IMR-90 (cell line): ENCODE measurements around the gene ARHGEF2. TPM values are rescaled to one million over a fixed set of nuclear protein-coding genes. Genes with fewer than 3 reads are reported as not detected.

Experiments
- ATAC-seq: fragments of 200-7000 bp; cut with Tn5 transposase; 2 replicates; pipeline ENCODE4 v1.9.1; 2020; ENCODE audit warnings: low read depth, mild to moderate bottlenecking, moderate library complexity
- BruUV-seq: library from RNA; stranded (reverse); fragments of 400-500 nt; replicated peaks from 2 replicates; lab custom pipeline; 2021; lab: Mats Ljungman, UMichigan
- CTCF ChIA-PET: fragments of 300-600 bp; formaldehyde crosslinking; extraction: SDS; loops from one replicate; lab custom pipeline; 2021; ENCODE audit warnings: antibody characterized with exemption; lab: Yijun Ruan, JAX
- POLR2A ChIA-PET: fragments of 300-600 bp; sonication (Branson Sonifier 250); formaldehyde crosslinking; loops from one replicate; lab custom pipeline; 2022; ENCODE audit warnings: antibody characterized with exemption; ENCODE audit not compliant: unreplicated experiment; lab: Charles Lee
- DNase-seq: peaks from one replicate; pipeline ENCODE4 v3.0.0; 2013
- H2AFZ ChIP-seq: replicated peaks from 2 replicates; pipeline ENCODE3; 2013; ENCODE audit warnings: low read length, mild to moderate bottlenecking; ENCODE audit not compliant: poor library complexity
- H2AK5ac ChIP-seq: 2 replicates; pipeline ENCODE4 v1.6.1; 2013; ENCODE audit warnings: low read depth, low read length, inconsistent platforms
- H2AK9ac ChIP-seq: replicated peaks from 2 replicates; pipeline ENCODE3; 2013; ENCODE audit warnings: mild to moderate bottlenecking, low read depth, low read length, moderate library complexity; ENCODE audit not compliant: poor library complexity
- H2BK120ac ChIP-seq: 2 replicates; pipeline ENCODE4 v1.6.1; 2013; ENCODE audit warnings: low read depth, low read length, inconsistent platforms
- H2BK15ac ChIP-seq: 3 replicates; pipeline ENCODE4 v1.6.1; 2013; ENCODE audit warnings: low read depth, low read length, inconsistent platforms
- H2BK20ac ChIP-seq: 2 replicates; pipeline ENCODE4 v1.6.1; 2013; ENCODE audit warnings: low read depth, mild to moderate bottlenecking, inconsistent platforms, low read length, moderate library complexity
- H2BK5ac ChIP-seq: 2 replicates; pipeline ENCODE4 v1.6.1; 2013; ENCODE audit warnings: mild to moderate bottlenecking, low read depth, low read length, inconsistent platforms; ENCODE audit not compliant: poor library complexity, severe bottlenecking
- H3K14ac ChIP-seq: replicated peaks from 2 replicates; pipeline ENCODE4 v1.6.1; 2013; ENCODE audit warnings: low read depth, low read length, inconsistent platforms
- H3K18ac ChIP-seq: 2 replicates; pipeline ENCODE4 v1.6.1; 2013; ENCODE audit warnings: low read depth, low read length, control low read depth
- H3K23ac ChIP-seq: 2 replicates; pipeline ENCODE4 v1.6.1; 2013; ENCODE audit warnings: low read depth, low read length, inconsistent platforms
- H3K27ac ChIP-seq: 2 replicates; pipeline ENCODE4 v1.5.1; 2013; ENCODE audit warnings: mild to moderate bottlenecking, control low read depth, low read length; ENCODE audit not compliant: insufficient read depth
- H3K27me3 ChIP-seq: 2 replicates; pipeline ENCODE4 v1.6.1; 2013; ENCODE audit warnings: low read length; ENCODE audit not compliant: control insufficient read depth, insufficient read depth
- H3K36me3 ChIP-seq: 2 replicates; pipeline ENCODE4 v1.6.1; 2013; ENCODE audit warnings: low read length, mixed read lengths; ENCODE audit not compliant: control insufficient read depth, insufficient read depth
- H3K4ac ChIP-seq: 2 replicates; pipeline ENCODE4 v1.6.1; 2013; ENCODE audit warnings: low read depth, low read length, inconsistent platforms
- H3K4me1 ChIP-seq: 2 replicates; pipeline ENCODE4 v1.6.1; 2013; ENCODE audit warnings: low read length, mixed read lengths; ENCODE audit not compliant: control insufficient read depth, insufficient read depth
- H3K4me2 ChIP-seq: 2 replicates; pipeline ENCODE4 v1.6.1; 2013; ENCODE audit warnings: low read depth, mild to moderate bottlenecking, control low read depth, low read length, moderate library complexity
- H3K4me3 ChIP-seq: 2 replicates; pipeline ENCODE4 v1.5.1; 2013; ENCODE audit warnings: low read depth, mild to moderate bottlenecking, control low read depth, low read length, moderate library complexity; ENCODE audit not compliant: insufficient read depth
- H3K56ac ChIP-seq: 2 replicates; pipeline ENCODE4 v1.6.1; 2013; ENCODE audit warnings: low read length, inconsistent platforms; ENCODE audit not compliant: insufficient read depth; ENCODE audit errors: extremely low read depth
- H3K79me1 ChIP-seq, 2 experiments: 2 replicates each; pipeline ENCODE4 v1.6.1; 2013; ENCODE audit warnings: low read length in 2 of 2, inconsistent platforms in 1 of 2, low read depth in 1 of 2
- H3K9ac ChIP-seq: 2 replicates; pipeline ENCODE4 v1.6.1; 2013; ENCODE audit warnings: low read depth, low read length, control low read depth
- H3K9me1 ChIP-seq: 2 replicates; pipeline ENCODE4 v1.6.1; 2013; ENCODE audit warnings: low read length, inconsistent platforms; ENCODE audit not compliant: insufficient read depth
- H3K9me3 ChIP-seq: 2 replicates; pipeline ENCODE4 v1.6.1; 2013; ENCODE audit warnings: low read length; ENCODE audit not compliant: control insufficient read depth, insufficient read depth
- H4K20me1 ChIP-seq: 2 replicates; pipeline ENCODE4 v1.6.1; 2013; ENCODE audit warnings: low read length, inconsistent platforms; ENCODE audit not compliant: insufficient read depth
- H4K5ac ChIP-seq: 2 replicates; pipeline ENCODE4 v1.6.1; 2013; ENCODE audit warnings: mild to moderate bottlenecking, low read depth, low read length, control low read depth
- H4K8ac ChIP-seq, 2 experiments: 2 replicates each; pipeline ENCODE4 v1.6.1; 2013; ENCODE audit warnings: low read depth in 2 of 2, low read length in 2 of 2, control low read depth in 1 of 2, inconsistent platforms in 1 of 2
- H4K91ac ChIP-seq: 2 replicates; pipeline ENCODE4 v1.6.1; 2013; ENCODE audit warnings: low read depth, low read length, inconsistent platforms; ENCODE audit not compliant: insufficient read depth
- BHLHE40 ChIP-seq: fragments of 150-350 bp; IDR thresholded peaks from 2 replicates; pipeline ENCODE4 v1.6.1; 2016; ENCODE audit warnings: mild to moderate bottlenecking, low read depth, low read length
- CHD1 ChIP-seq: IDR thresholded peaks from 2 replicates; pipeline ENCODE4 v1.6.1; 2012; ENCODE audit warnings: low read depth, low read length, improper control_type of control experiment
- CTCF ChIP-seq: conservative IDR thresholded peaks from 2 replicates; pipeline ENCODE4 v1.5.1; 2012; ENCODE audit warnings: mild to moderate bottlenecking, low read depth, low read length, improper control_type of control experiment
- ELK1 ChIP-seq: fragments of 150-350 bp; IDR thresholded peaks from 2 replicates; pipeline ENCODE4 v1.6.1; 2016; ENCODE audit warnings: low read depth, mild to moderate bottlenecking, low read length, moderate library complexity, borderline replicate concordance
- FOS ChIP-seq: fragments of 150-350 bp; IDR thresholded peaks from 2 replicates; pipeline ENCODE4 v1.6.1; 2016; ENCODE audit warnings: low read depth, low read length
- MXI1 ChIP-seq: IDR thresholded peaks from 2 replicates; pipeline ENCODE4 v1.6.1; 2012; ENCODE audit warnings: low read depth, mild to moderate bottlenecking, low read length, moderate library complexity, borderline replicate concordance
- NFE2L2 ChIP-seq: fragments of 150-350 bp; IDR thresholded peaks from 2 replicates; pipeline ENCODE4 v1.6.1; 2016; ENCODE audit warnings: low read depth, mild to moderate bottlenecking, low read length
- POLR2A ChIP-seq: IDR thresholded peaks from 2 replicates; pipeline ENCODE4 v1.6.1; 2012; ENCODE audit warnings: mild to moderate bottlenecking, low read depth, low read length
- RFX5 ChIP-seq: IDR thresholded peaks from 2 replicates; pipeline ENCODE4 v1.8.0; 2012; ENCODE audit warnings: low read depth, mild to moderate bottlenecking, low read length, moderate library complexity
- SMC3 ChIP-seq: fragments of 150-350 bp; IDR thresholded peaks from 2 replicates; pipeline ENCODE4 v1.6.1; 2016; ENCODE audit warnings: low read depth, mild to moderate bottlenecking, antibody characterized with exemption, low read length, moderate library complexity
- WGBS, 2 experiments: methylation state at CpG; one replicate each; pipeline versions ENCODE4 v1.1.5 to v1.1.7; 2013; ENCODE audit warnings: missing lambda C conversion rate in 2 of 2; ENCODE audit not compliant: insufficient read length in 1 of 2; ENCODE audit errors: extremely low coverage in 2 of 2; 5-methylcytosine and 5-hydroxymethylcytosine counted together
- dilution Hi-C: fragments of 300-500 bp; cut with HindIII; formaldehyde crosslinking; loops from one replicate; pipeline ENCODE4 v1.14.3; 2018; ENCODE audit warnings: low sequenced_read_pairs; ENCODE audit not compliant: unreplicated experiment
- in situ Hi-C: fragments of 300-500 bp; cut with MboI; formaldehyde crosslinking; loops from 3 replicates; pipeline ENCODE4 v1.14.3; 2019; ENCODE audit warnings: low sequenced_read_pairs, inconsistent platforms, mixed read lengths
- intact Hi-C: fragments of 100-400 bp; cut with micrococcal nuclease; formaldehyde crosslinking; loops from 2 replicates; pipeline ENCODE4 v1.10.0; 2022
- polyA plus RNA-seq, 3 experiments: library from polyadenylated mRNA; depleted of rRNA; stranded (reverse); fragments of >200 nt; gene quantifications; 2 replicates each; pipeline ENCODE4 v1.2.3, GENCODE V29; 2012; ENCODE audit warnings: low replicate concordance in 1 of 3
- total RNA-seq: library from RNA; depleted of rRNA; stranded (reverse); fragments of >200 nt; gene quantifications from 2 replicates; pipeline ENCODE4 v1.2.3, GENCODE V29; 2012

Gene ARHGEF2
- total and polyA plus RNA-seq, 2 of the 4 experiments (the other 2 are of a cell fraction): 91.8 to 117 TPM

GRCh38 chr1:155931332-155932038, 46.9 kb downstream of the ARHGEF2 start:
- Histone ChIP-seq H3K4me3 (no peak overlapping the region), H3K27ac (no peak overlapping the region), H2AK9ac (no peak overlapping the region), H3K27me3 (no peaks in the 10 kb centered on the region), H2BK15ac (no peak overlapping the region), H2BK5ac (no peak overlapping the region), H4K5ac (no peak overlapping the region), H2BK120ac (no peak overlapping the region), H3K79me1 (peaks cover 11 to 54% of the 10 kb centered on the region in 2 experiments; a peak in 3 of 4 replicates), H3K36me3 (peaks cover 49% of the 10 kb centered on the region), H3K23ac (no peak overlapping the region), H4K20me1 (peaks cover 47% of the 10 kb centered on the region), H4K8ac (no peak overlapping the region), H4K91ac (no peak overlapping the region), H3K18ac (no peak overlapping the region), H3K4ac (no peak overlapping the region), H3K56ac (no peak overlapping the region), H3K9me1 (0 out of 2 replicates have a peak, but pooled peaks cover 2% of the 10 kb centered on the region), H2BK20ac (no peak overlapping the region), H3K4me1 (peaks cover 7% of the 10 kb centered on the region; the same call in 1 of the 2 replicates), H3K14ac (no peak overlapping the region), H3K9ac (0 out of 2 replicates have a peak overlapping the region, but pooled peaks have one; percentile 6), H2AFZ (no peak overlapping the region), H3K9me3 (no peaks in the 10 kb centered on the region), H3K4me2 (peak overlapping the region; percentile 23; the same call in 1 of the 2 replicates), H2AK5ac (no peak overlapping the region)
- ChIA-PET CTCF (no interaction called here), POLR2A (no interaction called here)
- intact Hi-C loops (no loop called here), dilution Hi-C loops (no loop called here), in situ Hi-C loops (no loop called here)
- TF ChIP-seq CHD1: no peak
- TF ChIP-seq RFX5: no peak
- TF ChIP-seq MXI1: no peak
- no peak for TF ChIP-seq BHLHE40
- no peak for TF ChIP-seq SMC3
- TF ChIP-seq NFE2L2: no peak
- TF ChIP-seq ELK1: no peak
- TF ChIP-seq FOS: no peak
- TF ChIP-seq CTCF: no peak
- no peak for TF ChIP-seq POLR2A
- DNase-seq: no peak
- 100% methylated on average over 1 of the region's 7 CpGs; no CpG with 5 or more reads in 1 of the 2 experiments for WGBS, 2 experiments
- BruUV-seq: no TSS peak
- no peak for ATAC-seq
